ENCODE data around the gene ODC1.
"Not testable (repeated sequence)": the region's sequence is repeated elsewhere in the genome, so short reads cannot be mapped to it uniquely, and the experiment has no call there.

The ODC1 gene

GRCh38 chr2:10452312-10452711 is 4.2 kb upstream of the ODC1 start:
- no peak for DNase-seq

GRCh38 chr2:10451819-10452218 is 3.7 kb upstream of the ODC1 start:
- no peak for DNase-seq

GRCh38 chr2:10449838-10450691 is 1.9 kb upstream of the ODC1 start:
- DNase-seq = no peak

GRCh38 chr2:10449486-10449831 is 1.3 kb upstream of the ODC1 start:
- no peak for DNase-seq

- DNase-seq = peak; percentile 93
Observed at GRCh38 chr2:10448576-10449485, 704 bp upstream of the ODC1 start.

GRCh38 chr2:10447300-10447894 is 730 bp downstream of the ODC1 start:
- peak; percentile 56 for DNase-seq

- DNase-seq = no peak
Observed at GRCh38 chr2:10446631-10447030, 1.5 kb downstream of the ODC1 start.

- DNase-seq = peak; percentile 57
Observed at GRCh38 chr2:10444463-10444862, 3.7 kb downstream of the ODC1 start.

GRCh38 chr2:10442469-10443126 is 5.5 kb downstream of the ODC1 start:
- not testable (repeated sequence) for DNase-seq

- no peak for DNase-seq
Observed at GRCh38 chr2:10441948-10442347, 6.2 kb downstream of the ODC1 start.

GRCh38 chr2:10440736-10441135 is 7.4 kb downstream of the ODC1 start:
- no peak for DNase-seq

GRCh38 chr2:10439971-10440370 is 8.2 kb downstream of the ODC1 start:
- DNase-seq = no peak

- no peak for DNase-seq
Observed at GRCh38 chr2:10439185-10439879, 8.8 kb downstream of the ODC1 start.

GRCh38 chr2:10438688-10439087 is 9.4 kb downstream of the ODC1 start:
- no peak for DNase-seq

- DNase-seq = no peak
Observed at GRCh38 chr2:10437806-10438205, 10.3 kb downstream of the ODC1 start.

GRCh38 chr2:10436583-10437110 is 11.5 kb downstream of the ODC1 start:
- DNase-seq = no peak

- DNase-seq = no peak
Observed at GRCh38 chr2:10435820-10436204, 12.3 kb downstream of the ODC1 start.

- DNase-seq = peak; percentile 75
Observed at GRCh38 chr2:10434886-10435819, 13.0 kb downstream of the ODC1 start.

GRCh38 chr2:10433947-10434885 is 13.9 kb downstream of the ODC1 start:
- no peak for DNase-seq

Data from activated naive CD4-positive, alpha-beta T cell treated with Interleukin-2 at 50 U/mL for 16 hours (primary cell).